GM10248 (cell line): ENCODE results near the gene ZNF365.

Experiments
- CTCF ChIA-PET: fragments of 300-600 bp; sonication (Branson Sonifier 250); formaldehyde crosslinking; extraction: SDS; loops from one replicate; lab custom pipeline; 2021; ENCODE audit warnings: antibody characterized with exemption; lab: Yijun Ruan, JAX
- POLR2A ChIA-PET: fragments of 350-650 bp; sonication (Branson Sonifier 250); formaldehyde crosslinking; extraction: SDS; loops from one replicate; lab custom pipeline; 2020; ENCODE audit warnings: antibody characterized with exemption; lab: Yijun Ruan, JAX
- DNase-seq: peaks from one replicate; pipeline ENCODE4 v3.0.0; 2012; ENCODE audit errors: extremely low spot score
- TF ChIP-seq, protein P1 (sequence below): IDR thresholded peaks from 2 replicates; pipeline ENCODE4 v1.5.1; 2012; ENCODE audit warnings: mild to moderate bottlenecking, low read depth; ENCODE audit errors: extremely low read depth, missing control alignments, control extremely low read depth

The ZNF365 gene

DNA sequence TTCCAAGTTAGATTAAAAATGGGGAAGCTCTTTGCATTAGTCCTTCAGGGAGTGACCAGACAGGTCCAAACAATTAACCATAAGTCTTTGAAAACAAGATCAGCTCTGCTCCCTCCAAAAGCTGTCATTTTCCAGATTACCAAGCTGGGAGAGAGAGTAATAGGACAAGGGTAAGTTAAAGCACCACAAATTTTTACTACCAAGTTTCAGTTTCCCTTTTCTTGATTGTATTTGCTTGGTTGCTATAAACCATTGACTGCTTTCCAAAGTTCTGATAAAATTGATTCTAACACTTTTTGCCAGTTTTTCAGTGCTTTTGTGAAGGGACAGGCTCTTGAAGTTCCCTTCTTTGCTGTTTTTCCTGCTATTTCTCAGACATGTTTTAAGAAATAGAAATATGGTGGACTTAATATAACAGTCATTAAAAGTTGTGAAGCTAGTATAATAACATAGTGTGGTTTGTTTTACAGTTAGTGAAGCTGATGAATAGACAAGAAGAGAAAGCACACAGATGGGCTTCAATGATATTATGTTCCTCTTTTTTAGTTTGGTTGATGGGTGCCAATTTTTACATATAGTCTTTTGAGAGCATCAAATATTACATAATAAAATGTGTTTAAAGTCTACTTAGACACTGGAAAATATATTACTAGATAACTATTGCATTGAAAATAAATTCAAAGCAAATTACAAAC is 40.0 kb upstream of the ZNF365 start:
- CTCF ChIA-PET = no interaction called here
- POLR2A ChIA-PET = no interaction called here
- TF ChIP-seq, protein P1, sequence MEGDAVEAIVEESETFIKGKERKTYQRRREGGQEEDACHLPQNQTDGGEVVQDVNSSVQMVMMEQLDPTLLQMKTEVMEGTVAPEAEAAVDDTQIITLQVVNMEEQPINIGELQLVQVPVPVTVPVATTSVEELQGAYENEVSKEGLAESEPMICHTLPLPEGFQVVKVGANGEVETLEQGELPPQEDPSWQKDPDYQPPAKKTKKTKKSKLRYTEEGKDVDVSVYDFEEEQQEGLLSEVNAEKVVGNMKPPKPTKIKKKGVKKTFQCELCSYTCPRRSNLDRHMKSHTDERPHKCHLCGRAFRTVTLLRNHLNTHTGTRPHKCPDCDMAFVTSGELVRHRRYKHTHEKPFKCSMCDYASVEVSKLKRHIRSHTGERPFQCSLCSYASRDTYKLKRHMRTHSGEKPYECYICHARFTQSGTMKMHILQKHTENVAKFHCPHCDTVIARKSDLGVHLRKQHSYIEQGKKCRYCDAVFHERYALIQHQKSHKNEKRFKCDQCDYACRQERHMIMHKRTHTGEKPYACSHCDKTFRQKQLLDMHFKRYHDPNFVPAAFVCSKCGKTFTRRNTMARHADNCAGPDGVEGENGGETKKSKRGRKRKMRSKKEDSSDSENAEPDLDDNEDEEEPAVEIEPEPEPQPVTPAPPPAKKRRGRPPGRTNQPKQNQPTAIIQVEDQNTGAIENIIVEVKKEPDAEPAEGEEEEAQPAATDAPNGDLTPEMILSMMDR = no peak
- DNase-seq = no peak

DNA sequence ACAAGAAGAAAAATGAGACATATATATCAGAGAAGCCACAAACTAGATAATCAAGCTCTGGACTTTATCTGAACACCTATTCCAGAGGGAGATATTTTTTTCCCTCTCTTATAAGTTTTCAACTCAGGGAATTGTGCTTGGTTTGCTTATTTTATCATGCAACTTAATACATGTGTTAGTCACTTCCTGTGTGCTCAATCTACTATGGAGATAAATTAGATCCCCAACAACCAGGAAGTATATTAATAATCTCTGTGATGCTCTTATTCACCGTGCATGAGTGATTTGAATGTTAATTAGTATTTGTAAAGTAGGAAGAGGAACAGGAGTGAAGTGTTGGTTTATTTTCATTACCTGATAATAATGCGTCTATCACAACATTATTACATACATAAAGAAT is 38.8 kb upstream of the ZNF365 start:
- TF ChIP-seq, protein P1 = no peak
- ChIA-PET POLR2A (no interaction called here), CTCF (no interaction called here)
- no peak for DNase-seq

DNA sequence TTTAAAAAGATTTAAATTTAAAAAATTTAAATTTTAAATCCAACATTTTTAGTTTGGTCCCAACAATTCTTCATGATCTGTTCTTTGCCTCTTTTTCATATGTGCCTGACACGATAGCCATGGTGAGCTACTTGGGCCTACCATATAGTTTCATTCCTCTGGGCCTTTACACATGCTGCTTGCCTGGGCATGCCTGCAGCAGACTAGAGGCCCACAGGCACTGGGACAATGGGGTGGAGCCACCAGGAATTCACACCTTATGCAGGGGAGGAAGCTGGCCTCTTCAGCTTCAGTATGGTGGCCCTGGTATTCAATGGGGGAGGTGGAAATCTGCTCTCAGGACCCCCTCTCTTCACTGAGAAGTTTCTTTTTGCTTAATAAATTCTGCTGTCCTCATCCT is 37.8 kb upstream of the ZNF365 start:
- CTCF ChIA-PET = no interaction called here
- TF ChIP-seq, protein P1 = no peak
- POLR2A ChIA-PET = no interaction called here
- no peak for DNase-seq

DNA sequence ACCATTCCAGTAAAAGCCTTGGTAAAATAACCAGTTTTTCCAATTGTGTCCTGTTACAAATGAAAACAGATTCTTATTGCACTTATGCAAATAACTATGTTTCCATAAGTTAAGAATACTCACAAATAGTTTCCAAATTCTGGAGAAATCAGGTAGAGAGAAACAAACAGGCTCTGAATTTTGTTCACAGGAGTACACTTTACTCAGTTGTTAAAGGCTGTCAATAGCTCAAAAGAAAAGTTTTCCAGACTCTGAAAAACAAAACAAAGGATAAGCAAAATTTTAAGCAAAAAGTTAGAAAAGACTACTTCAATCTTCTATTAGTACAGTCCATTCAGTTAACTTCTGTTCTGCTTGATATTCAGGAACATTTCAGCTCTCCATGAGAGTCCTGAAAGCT is 32.8 kb upstream of the ZNF365 start:
- DNase-seq = no peak
- ChIA-PET POLR2A (no interaction called here), CTCF (interaction anchor here (1.5 kb wide), 1 partner anchor 11 kb away, joined by 3 read pairs; no protein-coding TSS in a partner anchor)
- TF ChIP-seq, protein P1 = no peak

DNA sequence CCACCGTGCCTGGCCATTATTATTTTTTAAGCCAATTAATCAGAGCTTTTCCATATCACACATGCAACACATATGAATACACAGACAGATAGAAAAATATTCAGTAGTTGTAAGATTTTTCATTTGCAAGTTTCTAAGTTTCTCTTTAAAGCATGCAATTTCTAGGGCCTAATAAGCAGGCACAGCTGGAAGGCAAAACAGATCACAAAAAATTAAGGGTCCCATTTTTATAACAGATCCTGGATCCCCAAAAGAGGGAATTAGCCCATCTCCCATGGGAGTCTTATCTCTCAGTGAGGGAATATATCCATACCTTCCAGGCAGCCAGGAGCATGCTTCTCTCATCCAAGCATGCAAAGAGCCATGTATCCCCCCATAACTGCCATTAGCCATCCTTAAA is 31.2 kb upstream of the ZNF365 start:
- TF ChIP-seq, protein P1 = no peak
- no peak for DNase-seq
- CTCF ChIA-PET = no interaction called here
- POLR2A ChIA-PET = no interaction called here

DNA sequence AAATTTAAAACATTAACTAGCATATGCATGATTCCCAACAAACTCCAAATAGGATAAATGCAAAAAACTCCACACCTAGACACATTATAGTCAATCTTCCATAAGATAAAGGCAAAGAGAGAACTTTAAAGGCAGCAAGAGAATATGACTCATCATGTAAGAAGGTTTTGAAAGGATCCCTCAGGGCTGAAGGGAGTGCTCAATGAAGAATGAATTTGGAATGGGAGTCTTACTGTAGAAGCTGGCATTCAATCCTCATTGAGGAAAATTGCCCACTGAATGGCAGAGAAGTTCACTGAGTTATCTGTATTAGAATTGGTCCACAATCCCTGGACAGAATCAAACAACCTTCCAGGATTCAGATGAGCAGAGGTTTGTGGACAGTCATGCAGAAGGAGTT is 26.1 kb upstream of the ZNF365 start:
- CTCF ChIA-PET = no interaction called here
- TF ChIP-seq, protein P1 = no peak
- POLR2A ChIA-PET = no interaction called here
- DNase-seq = no peak
